ENCODE measurements around the gene SEMA3B. TPM values are rescaled to one million over a fixed set of nuclear protein-coding genes. Genes with fewer than 3 reads are reported as not detected.
A peak's percentile ranks its signal among the peaks of the same experiment; 100 is the strongest.

SEMA3B gene
- total RNA-seq, 1 experiment from 2014 or later = 7.3 TPM

- TF ChIP-seq JUN (CRISPR knock-in tag; IDR thresholded peaks at IDR 0.05) (no peak), FOXP1 (CRISPR knock-in tag; IDR thresholded peaks at IDR 0.05; ENCODE audit: borderline replicate concordance) (0 out of 2 replicates have a peak, but pooled peaks have one; percentile 10), JAZF1 (CRISPR knock-in tag; IDR thresholded peaks at IDR 0.05) (no peak), CBFB (CRISPR knock-in tag; IDR thresholded peaks at IDR 0.05; ENCODE audit: low read depth) (peak; percentile 53; the same call in 1 of the 2 replicates), ATF1 (CRISPR knock-in tag; IDR thresholded peaks at IDR 0.05) (no peak), EMX1 (CRISPR knock-in tag; IDR thresholded peaks at IDR 0.05) (no peak)
These were observed 42.0 kb upstream of the SEMA3B start (continued) for GRCh38 chr3:50226888-50227389.

GRCh38 chr3:50227390-50228183 is 41.4 kb upstream of the SEMA3B start:
- ChIA-PET CTCF (interaction anchor here (0.7 to 17.1 kb wide), 25 partner anchors 8 to 314 kb away, joined by 3 to 604 read pairs (median 6); partner anchors contain the start of genes GNAI2, GNAT1, HYAL2 and HYAL3), POLR2A (interaction anchor here (0.9 to 3.1 kb wide), 6 partner anchors 13 to 110 kb away, joined by 3 to 22 read pairs (median 6); no protein-coding TSS in a partner anchor)
- DNase-seq (ENCODE audit: low spot score) (peak; percentile 92), ATAC-seq (peak; percentile 75)
- Mint-ChIP-seq H3K9me3 (no peaks in the 10 kb centered on the region), H3K27ac (peak overlapping the region; percentile 89), H3K4me1 (peaks cover 24% of the 10 kb centered on the region), H3K27me3 (ENCODE audit: low read depth) (peaks cover 4% of the 10 kb centered on the region), H3K4me3 (peak overlapping the region; percentile 96), H3K36me3 (no peaks in the 10 kb centered on the region)
- no peak for TF ChIP-seq CREB1 (CRISPR knock-in tag; IDR thresholded peaks at IDR 0.05)
- no peak for TF ChIP-seq OVOL2 (CRISPR knock-in tag; IDR thresholded peaks at IDR 0.05; ENCODE audit: borderline replicate concordance)
- TF ChIP-seq FOXK1 (CRISPR knock-in tag; IDR thresholded peaks at IDR 0.05) = peak; percentile 57; the same call in 1 of the 2 replicates
- TF ChIP-seq JUN (CRISPR knock-in tag; IDR thresholded peaks at IDR 0.05) = no peak
- no peak for TF ChIP-seq ATF6 (CRISPR knock-in tag; IDR thresholded peaks at IDR 0.05)
- TF ChIP-seq ZBTB21 (CRISPR knock-in tag; IDR thresholded peaks at IDR 0.05; ENCODE audit: borderline replicate concordance) = peak; percentile 54; the same call in 1 of the 2 replicates
- TF ChIP-seq MAX (CRISPR knock-in tag; IDR thresholded peaks at IDR 0.05) = no peak
- TF ChIP-seq USF1 (CRISPR knock-in tag; IDR thresholded peaks at IDR 0.05) = no peak
- TF ChIP-seq ATF1 (CRISPR knock-in tag; IDR thresholded peaks at IDR 0.05) = no peak
- no peak for TF ChIP-seq FOXP1 (CRISPR knock-in tag; IDR thresholded peaks at IDR 0.05; ENCODE audit: borderline replicate concordance)
- TF ChIP-seq PRDM15 (CRISPR knock-in tag; IDR thresholded peaks at IDR 0.05) = no peak
- TF ChIP-seq KAT7 (CRISPR knock-in tag; IDR thresholded peaks at IDR 0.05; ENCODE audit: borderline replicate concordance) = no peak
- no peak for TF ChIP-seq GRHL2 (CRISPR knock-in tag; IDR thresholded peaks at IDR 0.05; ENCODE audit: insufficient replicate concordance, severe bottlenecking)
- TF ChIP-seq TEAD4 (CRISPR knock-in tag; IDR thresholded peaks at IDR 0.05) = no peak
- no peak for TF ChIP-seq SMAD3 (CRISPR knock-in tag; IDR thresholded peaks at IDR 0.05; ENCODE audit: borderline replicate concordance)
- no peak for TF ChIP-seq PREB (CRISPR knock-in tag; IDR thresholded peaks at IDR 0.05; ENCODE audit: borderline replicate concordance)
- TF ChIP-seq JAZF1 (CRISPR knock-in tag; IDR thresholded peaks at IDR 0.05) = no peak
- TF ChIP-seq ZNF396 (CRISPR knock-in tag; IDR thresholded peaks at IDR 0.05; ENCODE audit: borderline replicate concordance) = no peak
- no peak for TF ChIP-seq E2F1 (CRISPR knock-in tag; IDR thresholded peaks at IDR 0.05)
- TF ChIP-seq CTCF (IDR thresholded peaks at IDR 0.05) = peak; percentile 61
- TF ChIP-seq ZNF138 (CRISPR knock-in tag; conservative IDR thresholded peaks at IDR 0.05) = peak; percentile 71; the same call in 1 of the 2 replicates
